ENCODE data around the gene RPH3AL. TPM values are rescaled to one million over a fixed set of nuclear protein-coding genes. Genes with fewer than 3 reads are reported as not detected.

RPH3AL gene
- total and polyA plus RNA-seq, 2 of the 8 experiments (the other 6 are each of a cell fraction or from before 2014, with no cell fraction given), result 5.6 to 5.8 TPM

DNA sequence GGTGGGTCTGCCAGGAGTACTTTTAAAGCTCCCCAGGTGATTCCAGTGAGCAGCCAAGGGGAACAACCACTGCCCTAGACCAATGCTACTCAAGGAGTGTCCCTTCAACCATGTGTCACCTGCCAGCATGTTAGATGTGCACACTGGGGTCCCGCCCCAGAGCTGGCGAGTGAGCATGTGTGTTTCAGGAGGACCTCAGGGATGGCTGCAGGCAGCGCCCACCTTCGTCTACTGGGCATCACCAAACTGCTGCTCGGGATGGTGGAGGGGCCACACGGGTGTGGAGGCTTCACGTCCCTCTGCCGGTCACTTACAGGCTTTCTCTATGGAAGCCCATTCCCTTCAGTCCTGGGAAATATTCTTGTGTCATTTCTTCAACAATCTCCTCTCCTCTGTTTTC is 142.2 kb downstream of the RPH3AL start:
- Histone ChIP-seq H2BK20ac (ENCODE audit: low read length) (no peak overlapping the region), H4K20me1 (replicated peaks in 1 of 2; ENCODE audit: control insufficient read depth in 1 of 2, insufficient read depth in 2 of 2, low read length in 2 of 2) (no peaks in the 10 kb centered on the region), H3K23me2 (ENCODE audit: low read depth, low read length) (peaks cover 2% of the 10 kb centered on the region), H3K4me3 (ENCODE audit: extremely low read depth in 1 of 4, insufficient read depth in 2 of 4, low read depth in 3 of 4, low read length in 4 of 4) (no peak overlapping the region), H2AK5ac (ENCODE audit: low read depth, low read length) (no peak overlapping the region), H3K27me3 (replicated peaks in 1 of 4; ENCODE audit: control insufficient read depth in 3 of 4, extremely low read depth in 1 of 4, insufficient read depth in 3 of 4, low read length in 3 of 4) (peaks cover 0 to 7% (median 4%) of the 10 kb centered on the region in 4 experiments; a peak in 3 of 7 replicates), H3K4me1 (replicated peaks in 1 of 4; ENCODE audit: control insufficient read depth in 3 of 4, insufficient read depth in 4 of 4, low read length in 3 of 4) (peaks cover 0 to 14% (median 4%) of the 10 kb centered on the region in 4 experiments; a peak in 3 of 7 replicates), H4K91ac (replicated peaks; ENCODE audit: insufficient read length, low read length) (no peak overlapping the region), H4K8ac (ENCODE audit: extremely low read depth, insufficient read depth, low read length) (no peak overlapping the region), H3K18ac (ENCODE audit: extremely low read depth, low read length) (no peak overlapping the region), H3K36me3 (ENCODE audit: control insufficient read depth in 2 of 4, insufficient read depth in 4 of 4, low read length in 3 of 4) (peaks cover 0 to 5% (median 0%) of the 10 kb centered on the region in 4 experiments; a peak in 2 of 8 replicates), H3K23ac (ENCODE audit: insufficient read length) (no peak overlapping the region), H2AFZ (ENCODE audit: low read length) (no peak overlapping the region), H3K9me3 (ENCODE audit: insufficient read depth in 2 of 2, low read depth in 1 of 2, low read length in 1 of 2) (peaks cover 7 to 9% of the 10 kb centered on the region in 2 experiments; a peak in 2 of 4 replicates), H3K79me1 (ENCODE audit: low read depth, low read length) (no peaks in the 10 kb centered on the region), H3K27ac (ENCODE audit: low read depth, low read length) (no peak overlapping the region), H3K56ac (replicated peaks; ENCODE audit: insufficient read length, low read depth, low read length) (no peak overlapping the region), H2BK120ac (replicated peaks; ENCODE audit: low read depth, low read length) (no peak overlapping the region), H2BK15ac (ENCODE audit: low read length) (no peak overlapping the region), H3K9ac (replicated peaks in 1 of 4; ENCODE audit: extremely low read depth in 1 of 4, low read depth in 3 of 4, low read length in 3 of 4) (no peak overlapping the region), H3K4me2 (ENCODE audit: insufficient read depth in 1 of 2, low read depth in 2 of 2, low read length in 2 of 2) (no peak overlapping the region), H3K79me2 (ENCODE audit: control insufficient read depth in 1 of 2, insufficient read depth in 2 of 2, low read length in 2 of 2) (no peaks in the 10 kb centered on the region), H2BK5ac (ENCODE audit: low read depth, low read length) (no peak overlapping the region), H3K4ac (replicated peaks; ENCODE audit: insufficient read length, low read depth, low read length) (no peak overlapping the region), H4K5ac (ENCODE audit: insufficient read length, low read depth, low read length) (no peak overlapping the region), H2BK12ac (ENCODE audit: low read depth, low read length) (no peak overlapping the region), H3K14ac (ENCODE audit: insufficient read length) (no peak overlapping the region)
- no peak for FAIRE-seq
- WGBS, 2 experiments (ENCODE audit: extremely low coverage in 1 of 2, insufficient coverage in 1 of 2, insufficient read length in 1 of 2, insufficient replicate concordance in 2 of 2, low coverage in 1 of 2, low lambda C conversion rate in 2 of 2, missing lambda C conversion rate in 1 of 2), result 96% methylated on average over 8 of the region's 8 CpGs; no CpG with 5 or more reads in 1 of the 2 experiments
- ChIA-PET CTCF (ENCODE audit: partially characterized antibody) (interaction anchor here (1.2 to 1.8 kb wide), 4 partner anchors 13 to 202 kb away, joined by 3 to 6 read pairs (median 4); no protein-coding TSS in a partner anchor), POLR2A (ENCODE audit: partially characterized antibody) (no interaction called here)
- no peak for DNase-seq (ENCODE audit: low read depth in 1 of 2, low spot score in 2 of 2)
- TF ChIP-seq EGR1 (IDR thresholded peaks at IDR 0.05; ENCODE audit: borderline replicate concordance, low read depth, low read length) (no peak), TCF12 (IDR thresholded peaks at IDR 0.05; ENCODE audit: low read depth, low read length) (no peak), SIRT6 (IDR thresholded peaks at IDR 0.05; ENCODE audit: low read length) (no peak), CBX5 (IDR thresholded peaks at IDR 0.05; ENCODE audit: low read depth, low read length) (no peak), USF2 (IDR thresholded peaks at IDR 0.05; ENCODE audit: low read length) (no peak), JUN (IDR thresholded peaks at IDR 0.05; ENCODE audit: low read depth, low read length) (no peak), SP2 (IDR thresholded peaks at IDR 0.05; ENCODE audit: low read length) (no peak), ATF3 (IDR thresholded peaks at IDR 0.05; ENCODE audit: insufficient read depth, low read depth, low read length) (no peak), SAP30 (IDR thresholded peaks at IDR 0.05; ENCODE audit: insufficient read depth, insufficient replicate concordance, low read length) (no peak), MAFK (IDR thresholded peaks at IDR 0.05; ENCODE audit: low read depth, low read length) (no peak), GTF2F1 (IDR thresholded peaks at IDR 0.05; ENCODE audit: borderline replicate concordance, low read depth, low read length) (no peak)
- TF ChIP-seq, protein P1, sequence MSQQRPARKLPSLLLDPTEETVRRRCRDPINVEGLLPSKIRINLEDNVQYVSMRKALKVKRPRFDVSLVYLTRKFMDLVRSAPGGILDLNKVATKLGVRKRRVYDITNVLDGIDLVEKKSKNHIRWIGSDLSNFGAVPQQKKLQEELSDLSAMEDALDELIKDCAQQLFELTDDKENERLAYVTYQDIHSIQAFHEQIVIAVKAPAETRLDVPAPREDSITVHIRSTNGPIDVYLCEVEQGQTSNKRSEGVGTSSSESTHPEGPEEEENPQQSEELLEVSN (IDR thresholded peaks at IDR 0.05), result no peak

Measured in H1 (cell line).